Measurements from ENCODE around the gene NMNAT1.

Gene NMNAT1

GRCh38 chr1:9942939-9943788 lies at the start of gene NMNAT1, which contains the start of gene LZIC:
Gene NMNAT1 (plus strand): TSS chr1:9943475. CDS start chr1:9972074, 28,599 bp downstream.
Gene LZIC (minus strand): TSS chr1:9943391. CDS start chr1:9936619, 6,772 bp downstream.
- TF ChIP-seq Cebpa-rat (IDR thresholded peaks at IDR 0.05): no peak
- Histone ChIP-seq H3K9me3 (no peaks in the 10 kb centered on the region), H3K9ac (peak within 1 kb of the TSS; percentile 94), H3K27ac (peak within 1 kb of the TSS; percentile 85), H3K4me3 (peak within 1 kb of the TSS; percentile 82), H3K36me3 (peaks cover 23% of the 10 kb centered on the region), H3K4me1 (peaks cover 14% of the 10 kb centered on the region), H3K27me3 (no peaks in the 10 kb centered on the region), H4K20me1 (no peaks in the 10 kb centered on the region), H3K4me2 (peak within 1 kb of the TSS; percentile 85)

- Histone ChIP-seq H3K4me2 (peak overlapping the region; percentile 86), H3K4me3 (no peak overlapping the region), H3K4me1 (peaks cover 58% of the 10 kb centered on the region), H3K36me3 (no peaks in the 10 kb centered on the region), H3K9ac (no peak overlapping the region; the same call in 1 of the 2 replicates), H3K9me3 (no peaks in the 10 kb centered on the region), H4K20me1 (peaks cover 12% of the 10 kb centered on the region), H3K27me3 (no peaks in the 10 kb centered on the region), H3K27ac (no peak overlapping the region)
- no peak for TF ChIP-seq Cebpa-rat (IDR thresholded peaks at IDR 0.05)
Measured at GRCh38 chr1:9894115-9894514, 49.2 kb upstream of the NMNAT1 start.

- Histone ChIP-seq H3K36me3 (no peaks in the 10 kb centered on the region), H3K4me1 (peaks cover 24% of the 10 kb centered on the region), H3K4me3 (peak overlapping the region; percentile 45; the same call in 1 of the 2 replicates), H3K4me2 (peak overlapping the region; percentile 81), H3K27ac (peak overlapping the region; percentile 40), H3K27me3 (no peaks in the 10 kb centered on the region), H3K9me3 (no peaks in the 10 kb centered on the region), H4K20me1 (peaks cover 5% of the 10 kb centered on the region; the same call in 1 of the 2 replicates), H3K9ac (peak overlapping the region; percentile 25; the same call in 1 of the 2 replicates)
- no peak for TF ChIP-seq Cebpa-rat (IDR thresholded peaks at IDR 0.05)
Measured at GRCh38 chr1:9900142-9901043, 42.9 kb upstream of the NMNAT1 start.

GRCh38 chr1:9901148-9902059 lies 41.9 kb upstream of the NMNAT1 start:
- H3K4me3 ChIP-seq: no peak overlapping the region
- peaks cover 5% of the 10 kb centered on the region; the same call in 1 of the 2 replicates for H4K20me1 ChIP-seq
- peak overlapping the region; percentile 81 for H3K4me2 ChIP-seq
- H3K9ac ChIP-seq: no peak overlapping the region
- H3K9me3 ChIP-seq: no peaks in the 10 kb centered on the region
- TF ChIP-seq Cebpa-rat (IDR thresholded peaks at IDR 0.05): no peak
- peak overlapping the region; percentile 40; the same call in 1 of the 2 replicates for H3K27ac ChIP-seq
- peaks cover 24% of the 10 kb centered on the region for H3K4me1 ChIP-seq
- H3K27me3 ChIP-seq: no peaks in the 10 kb centered on the region
- no peaks in the 10 kb centered on the region for H3K36me3 ChIP-seq

GRCh38 chr1:9902060-9902452 lies 41.2 kb upstream of the NMNAT1 start:
- no peaks in the 10 kb centered on the region for H3K27me3 ChIP-seq
- H3K4me3 ChIP-seq: no peak overlapping the region
- H4K20me1 ChIP-seq: peaks cover 5% of the 10 kb centered on the region; the same call in 1 of the 2 replicates
- no peaks in the 10 kb centered on the region for H3K36me3 ChIP-seq
- H3K4me2 ChIP-seq: no peak overlapping the region
- no peaks in the 10 kb centered on the region for H3K9me3 ChIP-seq
- peaks cover 24% of the 10 kb centered on the region for H3K4me1 ChIP-seq
- TF ChIP-seq Cebpa-rat (IDR thresholded peaks at IDR 0.05): no peak
- no peak overlapping the region for H3K27ac ChIP-seq
- no peak overlapping the region for H3K9ac ChIP-seq

- Histone ChIP-seq H3K4me2 (no peak overlapping the region), H3K27ac (no peak overlapping the region), H3K9ac (no peak overlapping the region), H3K9me3 (no peaks in the 10 kb centered on the region), H3K36me3 (no peaks in the 10 kb centered on the region), H4K20me1 (peaks cover 11% of the 10 kb centered on the region; the same call in 1 of the 2 replicates), H3K4me1 (peaks cover 31% of the 10 kb centered on the region), H3K4me3 (no peak overlapping the region), H3K27me3 (no peaks in the 10 kb centered on the region)
- no peak for TF ChIP-seq Cebpa-rat (IDR thresholded peaks at IDR 0.05)
Measured at GRCh38 chr1:9903801-9904527, 39.3 kb upstream of the NMNAT1 start.

GRCh38 chr1:9904596-9904995 lies 38.7 kb upstream of the NMNAT1 start:
- no peak overlapping the region for H3K9ac ChIP-seq
- no peak overlapping the region for H3K4me3 ChIP-seq
- H3K27ac ChIP-seq: no peak overlapping the region
- peaks cover 37% of the 10 kb centered on the region for H3K4me1 ChIP-seq
- H3K27me3 ChIP-seq: no peaks in the 10 kb centered on the region
- no peak for TF ChIP-seq Cebpa-rat (IDR thresholded peaks at IDR 0.05)
- H4K20me1 ChIP-seq: peaks cover 15% of the 10 kb centered on the region; the same call in 1 of the 2 replicates
- H3K4me2 ChIP-seq: no peak overlapping the region
- no peaks in the 10 kb centered on the region for H3K36me3 ChIP-seq
- no peaks in the 10 kb centered on the region for H3K9me3 ChIP-seq

GRCh38 chr1:9905010-9905409 lies 38.3 kb upstream of the NMNAT1 start:
- Histone ChIP-seq H3K36me3 (no peaks in the 10 kb centered on the region), H3K4me3 (no peak overlapping the region), H3K4me1 (peaks cover 33% of the 10 kb centered on the region), H3K4me2 (no peak overlapping the region), H3K27ac (no peak overlapping the region), H3K9me3 (no peaks in the 10 kb centered on the region), H4K20me1 (peaks cover 15% of the 10 kb centered on the region; the same call in 1 of the 2 replicates), H3K27me3 (no peaks in the 10 kb centered on the region), H3K9ac (no peak overlapping the region)
- TF ChIP-seq Cebpa-rat (IDR thresholded peaks at IDR 0.05): no peak

All from BLaER1 (cell line).